ENCODE measurements around the gene ERCC1.

ERCC1 gene

DNA sequence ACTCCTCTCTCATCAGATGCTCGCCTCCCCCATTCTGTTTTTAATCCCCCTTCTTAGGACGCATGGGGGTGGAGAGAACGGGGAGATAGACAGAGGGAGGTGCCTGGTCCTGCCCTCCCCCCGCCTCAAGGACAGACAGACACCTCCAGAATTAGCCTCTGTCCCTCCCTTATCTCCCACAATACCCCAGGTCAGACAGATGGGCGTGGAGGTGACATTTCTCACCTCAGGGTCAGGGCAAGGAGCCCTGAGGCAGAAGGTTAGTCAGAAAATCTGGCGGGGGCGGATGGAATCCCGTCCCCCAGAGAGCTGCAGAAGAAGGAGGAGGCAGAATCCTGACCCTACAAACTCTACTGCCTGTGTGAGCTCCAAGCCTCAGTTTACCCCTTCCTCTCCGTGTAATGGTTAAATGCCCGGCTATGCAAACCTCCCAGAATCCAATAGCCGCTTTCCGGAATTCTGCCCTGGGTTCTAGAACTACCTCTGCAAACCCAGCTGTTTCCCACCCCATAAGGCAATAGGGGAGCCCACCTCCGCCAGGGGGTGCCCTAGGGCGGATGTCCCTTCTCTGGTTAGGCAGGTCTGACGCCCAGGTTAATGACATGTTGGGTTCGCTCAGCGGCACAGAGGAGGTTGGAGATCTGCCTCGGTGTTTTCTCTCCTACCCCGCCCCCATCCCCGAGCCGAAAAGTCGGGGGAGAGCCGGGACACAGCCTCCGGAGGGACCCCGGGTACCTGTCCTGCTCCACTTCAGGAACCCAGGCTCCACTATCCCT is 19.7 kb downstream of the ERCC1 start:
- DNase-seq = peak; percentile 51 to 67

DNA sequence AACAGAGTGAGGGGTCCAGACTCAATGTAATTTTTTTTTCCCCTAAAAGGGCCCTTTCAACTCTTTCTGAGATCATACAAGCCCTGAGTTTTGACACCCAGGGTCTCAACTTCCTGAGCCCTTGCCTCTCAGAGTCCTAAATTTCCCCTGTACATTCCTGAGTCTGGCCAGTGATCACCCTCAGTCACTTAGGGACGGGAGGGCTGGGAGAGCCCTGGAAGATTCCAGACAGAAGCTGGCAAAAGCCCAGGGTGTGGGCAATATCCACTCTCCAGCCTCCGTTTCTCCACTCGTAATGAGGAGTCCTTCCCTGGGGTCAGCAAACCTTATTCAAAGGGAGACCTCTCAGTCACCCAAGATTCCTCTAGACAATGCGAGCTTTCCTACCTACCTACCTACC is 20.4 kb downstream of the ERCC1 start:
- DNase-seq = no peak

DNA sequence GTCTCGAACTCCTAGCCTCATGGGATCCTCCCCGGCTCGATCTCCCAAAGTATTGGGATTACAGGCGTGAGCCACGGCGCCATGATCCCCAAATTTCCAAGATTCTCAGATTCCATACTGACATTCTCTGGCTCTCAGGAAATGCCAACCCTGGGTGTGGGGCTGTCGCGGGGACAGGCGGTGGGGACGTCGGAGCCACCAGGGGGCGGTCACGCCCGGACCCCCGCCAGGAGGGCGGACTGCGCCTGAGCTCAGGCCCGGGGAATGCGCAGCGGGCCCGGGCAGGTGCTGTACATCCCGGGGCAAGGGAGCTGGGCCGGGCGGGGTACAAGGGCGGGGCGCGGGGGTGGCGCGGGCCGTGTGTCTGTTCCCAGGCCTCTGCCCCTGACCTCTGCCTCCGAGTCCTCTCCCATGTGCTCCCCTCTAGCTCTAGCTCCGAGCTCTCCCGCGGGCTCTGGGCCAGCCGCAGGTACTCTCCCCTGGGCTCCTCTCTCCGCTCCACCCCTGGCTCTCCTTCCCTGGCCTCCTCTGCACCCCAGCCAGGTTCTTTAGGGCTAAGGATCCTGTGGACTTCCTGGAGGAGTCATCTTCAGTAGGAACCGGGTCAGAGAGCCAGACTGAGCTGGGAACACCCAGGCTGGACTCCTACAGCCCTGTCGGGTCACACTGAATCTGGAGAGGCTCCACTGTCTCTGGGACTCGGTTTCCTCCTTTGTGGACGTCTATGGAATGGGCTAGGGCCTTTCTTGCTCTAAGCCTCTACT is 21.2 kb downstream of the ERCC1 start:
- DNase-seq = no peak

DNA sequence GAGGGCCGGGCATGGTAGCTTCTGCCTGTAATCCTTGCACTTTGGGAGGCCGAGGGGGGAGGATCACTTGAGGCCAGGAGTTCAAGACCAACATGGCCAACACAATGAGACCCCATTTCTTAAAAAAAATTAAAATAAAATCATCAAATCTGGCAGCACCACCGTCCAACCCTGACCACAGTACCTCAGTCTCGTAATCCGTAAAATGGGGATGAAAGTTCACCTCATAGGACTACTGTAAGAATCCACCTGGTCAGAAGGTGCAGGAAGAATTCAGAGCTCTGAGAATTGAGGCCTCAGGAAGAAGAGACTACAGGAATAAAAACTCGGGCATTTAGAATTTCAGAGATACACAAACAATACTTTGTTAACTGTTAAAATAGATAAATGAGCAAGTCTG is 21.9 kb downstream of the ERCC1 start:
- no peak for DNase-seq

DNA sequence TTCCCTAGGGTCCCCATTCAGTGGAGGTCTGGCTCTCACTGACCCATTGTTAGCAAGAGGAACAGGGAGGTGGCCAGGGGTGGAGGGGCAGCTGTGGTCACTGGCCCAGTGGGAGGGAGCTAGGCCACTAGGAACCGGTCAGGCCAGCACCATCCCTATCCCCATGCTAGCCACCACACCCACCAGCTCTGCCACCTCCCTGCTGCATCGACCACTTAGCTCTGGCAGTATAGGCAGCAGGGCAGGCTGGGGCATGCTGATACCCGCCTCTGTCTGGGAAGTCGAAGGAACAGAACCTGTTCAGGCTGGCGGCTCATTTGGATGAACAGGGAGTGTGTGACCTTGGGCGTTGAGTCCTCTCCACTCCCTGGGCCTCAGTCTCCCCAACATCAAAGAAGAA is 23.5 kb downstream of the ERCC1 start:
- DNase-seq = no peak

DNA sequence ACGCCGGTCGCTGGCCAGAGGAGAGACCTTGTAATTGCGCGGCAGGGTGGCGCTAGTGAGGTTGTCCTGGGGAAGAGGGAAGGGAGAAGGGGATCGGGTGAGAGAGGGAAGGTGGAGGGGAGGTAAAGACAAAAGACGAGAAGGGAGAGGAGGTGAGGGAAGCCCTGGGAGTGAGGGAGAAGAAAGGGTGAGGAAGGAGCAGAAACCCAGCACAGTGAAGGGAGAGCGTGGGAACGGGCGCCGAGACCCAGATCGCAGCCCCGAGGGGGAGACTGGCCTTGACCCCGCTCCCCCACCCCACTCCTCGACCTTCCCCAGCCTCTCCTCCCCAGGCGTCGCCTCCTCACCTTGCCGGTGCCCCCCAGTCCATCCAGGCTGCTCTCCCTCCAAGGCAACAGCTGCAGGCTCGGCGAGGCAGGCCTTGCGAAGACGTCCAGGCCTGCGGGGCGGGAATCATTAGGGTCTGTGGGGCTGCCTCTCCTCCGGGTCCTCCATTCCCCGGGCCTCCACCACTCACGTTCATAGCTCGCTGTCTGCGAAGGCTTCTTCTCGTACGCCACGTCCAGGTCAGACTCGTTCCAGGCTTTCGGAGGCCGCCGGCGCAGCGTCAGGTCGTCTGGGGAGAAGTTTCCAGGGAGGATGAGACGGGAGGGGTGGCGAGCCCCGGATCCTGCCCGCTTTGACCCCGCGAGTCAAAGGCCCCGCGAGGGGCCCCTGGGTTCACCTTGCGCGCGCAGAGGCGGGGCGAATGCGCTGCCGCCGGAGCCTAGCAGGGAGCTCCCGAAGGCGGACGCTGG is 27.7 kb downstream of the ERCC1 start:
- DNase-seq = no peak

DNA sequence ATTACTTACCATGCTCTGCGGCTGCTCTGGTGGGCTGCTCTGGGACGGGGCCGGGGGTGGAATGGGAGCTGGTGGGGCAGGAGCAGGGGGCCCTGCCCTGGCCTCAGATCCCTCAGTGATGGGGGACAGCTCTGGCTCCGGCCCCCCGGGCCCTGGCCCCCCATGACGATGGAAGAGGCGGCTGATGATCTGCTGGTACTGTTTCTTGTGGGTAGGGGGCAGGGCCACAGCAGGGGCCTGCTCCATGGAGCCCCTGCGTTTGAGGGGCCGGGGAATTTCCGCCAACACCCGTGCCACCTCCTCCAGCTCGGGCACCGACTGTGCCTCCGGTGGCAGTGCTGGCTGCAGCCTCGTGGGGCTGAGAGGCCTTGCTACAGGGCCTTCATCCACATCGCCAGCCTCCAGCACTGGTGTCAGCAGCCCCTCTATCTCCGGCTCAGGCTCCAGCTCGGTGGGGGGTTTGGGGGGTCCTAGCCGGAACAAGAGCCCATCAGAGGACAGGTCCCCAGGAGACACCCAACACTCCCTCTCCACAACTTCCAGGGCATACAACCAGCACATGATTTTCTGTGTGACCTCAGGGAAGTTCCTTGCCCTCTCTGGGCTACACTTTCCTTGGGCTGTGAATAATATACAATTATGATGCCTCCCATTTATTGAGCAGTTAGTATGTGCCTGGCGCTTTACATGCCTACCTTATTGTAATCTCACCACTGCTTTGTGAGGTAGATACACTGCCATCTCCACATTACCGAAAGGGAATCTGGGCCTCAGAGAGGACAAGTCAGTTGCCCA is 31.6 kb downstream of the ERCC1 start:
- no peak for DNase-seq

DNA sequence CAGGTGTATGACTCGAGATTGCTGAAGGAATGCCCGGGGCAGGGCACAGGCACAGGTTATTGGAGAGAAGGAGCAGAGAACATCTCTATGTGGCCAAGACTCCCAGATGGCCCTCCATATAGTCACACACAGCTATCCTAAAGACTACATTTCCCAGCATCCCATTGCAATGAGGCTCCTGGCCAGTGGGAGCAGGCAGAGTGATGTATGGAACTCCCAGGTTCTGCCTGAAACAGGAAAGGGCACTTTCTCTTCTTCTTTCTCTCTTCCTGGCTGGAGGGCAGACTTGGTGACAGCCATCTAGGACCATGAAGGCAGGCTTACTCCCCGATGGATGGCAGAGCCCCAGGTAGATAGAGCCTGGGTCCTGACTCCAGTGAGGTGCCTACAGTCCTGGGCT is 32.4 kb downstream of the ERCC1 start:
- no peak for DNase-seq

DNA sequence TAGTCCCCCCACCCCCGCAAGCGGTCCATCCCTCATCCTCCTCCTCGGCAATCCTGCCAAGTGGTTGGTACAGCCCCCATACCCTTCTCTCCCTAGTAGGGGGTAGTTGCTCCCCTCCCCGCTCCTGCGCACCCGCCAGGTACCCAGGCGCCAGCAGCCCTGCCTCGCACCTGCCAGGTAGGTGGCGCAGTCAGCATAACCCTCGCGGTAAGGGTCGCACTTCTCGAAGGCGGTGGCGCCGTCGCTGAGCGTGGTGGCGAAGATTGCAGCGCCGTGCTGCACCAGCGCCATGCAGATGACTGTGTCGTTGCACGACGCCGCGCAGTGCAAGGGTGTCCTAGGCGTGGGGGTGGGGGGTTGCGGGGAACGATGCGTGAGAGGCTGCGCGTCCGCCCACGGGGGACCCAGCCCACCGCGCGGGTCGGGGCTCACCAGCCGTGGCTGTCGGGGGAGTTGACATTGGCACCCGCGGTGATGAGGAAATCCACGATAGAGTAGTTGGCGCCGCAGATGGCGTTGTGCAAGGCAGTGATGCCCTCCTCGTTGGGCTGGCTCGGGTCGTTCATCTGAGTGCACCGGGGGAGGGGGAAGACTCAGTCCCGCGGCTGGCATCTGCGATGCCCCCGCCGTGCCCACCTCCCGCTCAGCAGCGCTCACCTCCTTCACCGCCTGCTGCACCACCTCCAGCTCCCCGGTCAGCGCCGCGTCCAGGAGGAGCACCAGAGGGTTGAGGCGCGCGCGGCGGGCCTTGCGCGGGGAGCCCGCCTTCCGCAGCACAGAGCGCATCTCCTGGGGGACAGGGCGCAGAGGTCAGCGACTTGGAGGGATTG is 38.1 kb downstream of the ERCC1 start:
- DNase-seq = peak; percentile 55 to 77

DNA sequence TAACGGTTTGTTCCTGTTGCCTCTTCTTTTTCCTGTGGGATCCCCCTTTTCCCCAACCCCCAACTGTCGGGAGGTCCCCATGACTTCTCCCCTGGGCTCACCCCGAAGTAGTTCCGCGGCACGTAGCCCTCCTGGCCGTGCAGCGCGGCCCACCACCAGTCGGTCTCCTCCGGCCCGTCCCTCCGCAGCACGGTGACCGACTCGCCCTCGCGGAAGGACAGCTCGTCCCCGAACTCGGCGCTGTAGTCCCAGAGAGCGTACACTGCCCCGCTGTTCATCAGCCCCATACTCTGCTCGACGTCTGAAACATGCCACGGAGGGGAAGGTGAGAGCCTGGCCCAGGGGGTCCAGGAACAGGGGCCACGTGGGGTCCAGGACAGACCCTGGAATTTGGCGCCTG is 41.3 kb downstream of the ERCC1 start:
- DNase-seq = no peak

DNA sequence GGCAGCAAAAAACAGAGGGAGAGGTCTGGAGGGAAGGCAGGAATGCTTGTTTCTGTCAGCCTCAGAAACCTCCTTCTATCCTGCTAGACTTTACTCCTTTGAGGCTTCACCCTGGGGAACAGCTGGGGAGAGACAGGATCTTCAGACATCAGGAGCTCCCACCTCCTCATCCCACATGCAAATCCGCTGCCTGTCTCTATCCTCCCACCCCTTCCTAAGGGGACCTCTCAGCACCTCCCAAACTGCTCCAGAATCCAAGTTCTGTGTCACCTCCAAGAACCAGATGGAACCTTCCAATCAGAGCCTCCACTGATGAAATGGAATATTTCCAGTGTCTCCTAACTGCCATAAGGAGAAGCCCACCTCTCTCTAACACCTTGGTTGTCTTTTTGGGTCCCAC is 43.6 kb downstream of the ERCC1 start:
- no peak for DNase-seq

DNA sequence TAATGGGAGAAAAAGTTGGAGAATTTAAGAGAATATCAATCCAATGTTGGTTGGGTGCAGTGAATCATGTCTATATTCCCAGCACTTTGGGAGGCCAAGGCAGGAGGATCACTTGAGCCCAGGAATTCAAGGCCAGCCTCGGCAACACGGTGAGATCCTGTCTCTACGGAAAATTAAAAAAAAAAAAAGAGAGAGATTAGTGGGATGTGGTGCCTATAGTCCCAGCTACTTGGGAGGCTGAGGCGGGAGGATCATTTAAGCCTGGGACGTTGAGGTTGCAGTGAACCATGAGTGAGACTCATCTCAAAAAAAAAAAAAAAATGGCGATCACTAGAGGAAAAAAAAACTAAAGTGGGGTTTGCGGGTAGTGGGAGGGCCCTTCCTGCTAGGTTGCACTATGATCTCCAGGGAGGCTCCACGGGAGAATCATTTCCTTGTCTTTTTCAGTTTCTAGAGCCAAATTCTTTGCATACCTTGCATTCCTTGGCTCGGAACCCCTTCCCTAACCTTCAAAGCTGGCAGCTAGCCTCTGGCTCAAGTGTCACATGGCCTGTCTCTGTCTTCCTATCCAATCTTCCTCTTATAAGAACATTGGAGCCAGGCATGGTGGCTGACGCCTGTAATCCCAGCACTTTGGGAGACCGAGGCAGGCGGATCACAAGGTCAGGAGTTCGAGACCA is 47.5 kb downstream of the ERCC1 start:
- DNase-seq = no peak

DNA sequence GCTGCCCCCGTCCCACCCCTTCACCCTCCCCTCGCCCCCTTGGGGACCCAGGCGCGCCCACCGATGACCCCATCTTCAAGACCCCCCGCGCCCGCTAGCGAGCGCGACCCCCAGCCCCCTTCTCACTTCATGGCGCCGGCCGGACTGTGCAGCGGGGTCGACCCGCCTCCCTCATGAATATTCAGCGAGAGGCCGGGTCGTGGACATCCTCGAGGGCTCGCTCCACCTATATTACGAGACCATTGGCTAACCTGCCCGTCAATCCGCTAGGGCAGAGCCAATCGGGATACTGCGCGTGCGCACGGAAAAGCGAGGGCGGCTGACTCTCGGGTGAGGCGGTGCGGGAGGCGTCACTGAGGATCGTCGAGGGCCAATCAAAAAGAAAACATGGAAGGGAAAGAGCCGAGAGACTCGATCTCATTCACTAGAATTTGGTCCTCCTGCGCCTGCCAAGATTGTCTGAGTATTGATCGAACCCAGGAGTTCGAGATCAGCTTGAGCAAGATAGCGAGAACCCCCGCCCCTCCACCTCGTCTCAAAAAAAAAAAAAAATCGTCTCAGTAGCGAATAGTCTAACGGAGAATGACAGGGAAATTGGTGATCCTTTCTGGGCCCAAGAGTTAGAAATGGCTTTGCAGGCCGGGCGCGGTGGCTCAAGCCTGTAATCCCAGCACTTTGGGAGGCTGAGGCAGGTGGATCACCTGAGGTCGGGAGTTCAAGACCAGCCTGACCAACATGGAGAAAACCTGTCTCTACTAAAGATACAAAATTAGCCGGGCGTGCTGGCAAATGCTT is 53.1 kb downstream of the ERCC1 start, which contains the start of gene ERCC2:
ERCC2 (minus strand) TSS at position 164 of the 795 bp plus-strand sequence; CDS start at position 131, 33 bp downstream.
- peak; percentile 98 to 100 for DNase-seq

DNA sequence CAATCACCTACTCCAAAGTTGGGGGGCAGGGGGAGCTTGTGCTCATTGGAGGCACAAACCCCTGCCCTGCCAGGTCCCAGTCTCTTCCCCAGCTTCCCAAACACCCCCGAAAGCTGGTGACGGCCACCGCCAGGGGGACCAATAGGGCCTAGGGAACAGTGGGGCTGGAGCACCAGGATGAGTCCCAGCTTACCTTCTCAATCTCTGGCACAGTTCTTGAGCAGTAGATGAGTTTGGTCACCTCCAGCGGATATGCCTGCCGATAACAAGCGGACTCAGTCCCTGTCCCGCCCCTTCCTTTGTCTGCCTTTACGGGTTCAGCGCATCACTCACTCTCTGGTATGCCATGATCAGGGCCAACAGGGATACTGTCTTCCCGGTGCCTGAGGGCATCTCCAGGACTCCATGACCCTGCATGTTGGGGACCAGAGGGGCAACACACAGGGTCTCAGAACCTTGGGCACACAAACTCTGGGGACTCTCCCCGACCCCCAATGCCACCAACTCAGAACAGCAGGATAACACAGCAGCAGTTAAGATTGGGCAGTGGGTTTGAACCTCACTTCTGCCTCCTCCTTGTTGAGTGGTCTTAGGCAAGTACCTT is 54.9 kb downstream of the ERCC1 start:
- no peak for DNase-seq

DNA sequence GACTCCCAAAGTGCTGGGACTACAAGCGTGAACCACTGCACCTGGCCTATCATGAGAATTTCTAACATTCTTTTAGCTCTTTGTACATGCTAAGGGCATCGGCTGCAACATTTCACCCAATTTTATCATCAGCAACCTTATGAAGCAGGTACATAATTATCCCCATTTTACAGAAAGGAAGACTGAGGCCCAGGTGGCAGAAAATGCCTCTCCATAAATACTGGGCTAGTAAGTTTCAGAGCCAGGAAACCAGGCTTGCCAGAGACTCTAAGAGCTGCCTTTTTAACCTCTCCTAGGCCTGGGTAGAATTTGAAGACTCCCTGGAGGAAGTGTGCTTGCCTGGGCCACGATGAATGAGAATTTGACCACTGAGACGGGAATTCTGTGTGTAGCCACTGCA is 55.6 kb downstream of the ERCC1 start:
- no peak for DNase-seq

DNA sequence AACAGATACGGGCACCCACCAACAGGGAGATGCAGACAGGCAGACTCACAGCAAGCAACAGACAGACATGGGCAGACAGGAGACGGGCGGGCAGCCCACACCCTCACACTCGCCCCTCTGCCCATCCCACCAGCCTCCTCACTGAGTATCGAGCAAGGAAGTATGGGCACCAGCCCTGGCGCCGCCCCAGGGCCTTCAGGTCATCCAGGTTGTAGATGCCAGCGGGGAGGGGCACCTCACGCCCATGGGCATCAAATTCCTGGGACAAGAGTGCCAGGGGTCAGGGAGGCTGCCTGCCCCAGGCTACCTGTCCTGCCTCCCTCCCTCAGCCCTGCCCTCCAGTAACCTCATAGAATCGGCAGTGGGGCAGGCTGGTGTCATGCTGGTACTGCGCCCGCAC is 59.0 kb downstream of the ERCC1 start:
- DNase-seq = no peak

DNA sequence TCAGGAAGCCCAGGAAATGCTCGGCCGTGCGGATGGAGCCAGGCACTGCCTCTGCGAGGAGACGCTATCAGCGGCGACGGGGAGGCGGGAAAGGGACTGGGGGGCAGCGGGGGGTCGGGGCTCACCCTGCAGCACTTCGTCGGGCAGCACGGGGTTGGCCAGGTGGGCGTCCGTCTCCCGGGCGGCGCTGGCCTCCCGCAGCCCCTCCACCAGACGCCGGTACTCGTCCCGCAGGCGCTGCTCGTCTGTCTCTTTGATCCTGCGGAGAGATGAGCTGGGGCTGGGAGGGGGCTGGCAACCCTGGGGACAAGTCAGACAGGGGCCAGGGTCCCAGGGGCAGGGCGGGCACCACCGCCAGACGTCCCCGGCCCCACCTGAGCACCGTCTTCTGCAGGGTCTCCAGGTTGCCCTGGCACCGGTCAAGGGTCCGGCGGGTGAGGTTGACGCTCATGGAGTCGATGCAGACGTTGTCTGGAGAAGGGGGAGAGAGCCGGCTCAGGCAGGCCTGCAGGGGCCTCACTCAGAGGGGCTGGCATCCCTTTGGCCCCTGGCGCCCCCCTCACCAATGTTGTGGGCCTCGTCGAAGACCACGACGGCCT is 59.8 kb downstream of the ERCC1 start:
- DNase-seq = no peak

DNA sequence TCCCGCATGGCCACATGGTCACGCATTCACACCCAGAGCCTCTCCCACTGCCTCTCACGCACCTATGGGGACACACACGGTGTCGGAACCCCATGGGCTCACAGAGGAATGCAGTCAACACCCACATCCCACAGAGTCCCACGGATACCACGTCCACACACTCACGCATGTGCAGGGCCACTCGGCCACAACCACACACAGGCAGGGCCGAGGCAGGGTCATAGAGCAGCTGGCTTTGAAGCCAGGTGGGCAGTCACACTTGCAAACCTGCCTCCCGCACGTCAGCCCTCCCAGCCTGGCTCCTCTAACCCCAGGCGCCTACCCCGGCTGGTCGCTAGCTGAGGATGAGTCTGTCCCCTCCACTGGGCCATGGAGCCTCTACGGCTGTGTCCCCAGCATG is 61.4 kb downstream of the ERCC1 start:
- no peak for DNase-seq

DNA sequence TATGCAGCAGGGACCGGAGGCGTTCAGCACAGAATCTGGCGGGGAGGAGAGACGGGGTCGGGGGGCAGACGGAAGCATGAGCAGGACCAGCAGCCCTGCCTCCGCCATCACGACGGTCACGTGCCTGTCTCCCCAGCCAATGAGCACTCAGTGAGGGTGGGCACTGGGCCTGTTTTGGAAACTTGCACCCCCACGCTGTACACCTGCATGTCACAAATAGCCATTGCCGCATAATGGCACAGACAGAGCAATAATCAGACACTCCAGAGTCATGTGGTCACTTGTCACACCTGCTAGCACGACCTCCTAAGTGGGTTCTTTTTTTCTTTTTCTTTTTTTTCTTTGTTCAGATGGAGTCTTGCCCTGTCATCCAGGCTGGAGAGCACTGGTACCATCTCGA is 62.1 kb downstream of the ERCC1 start:
- DNase-seq = no peak

All from NCI-H1930 (cell line).